GM23338 (cell line): ENCODE results near the gene TUBGCP2. TPM values are rescaled to one million over a fixed set of nuclear protein-coding genes. Genes with fewer than 3 reads are reported as not detected.

Experiments used
- ATAC-seq: fragments of 200-7000 bp; cut with Tn5 transposase; 3 replicates; pipeline ENCODE4 v1.9.1; 2020
- DNase-seq: peaks from one replicate; pipeline ENCODE4 v3.0.0-alpha.2; 2015; ENCODE audit warnings: low spot score
- H2AFZ ChIP-seq: fragments of 200-600 bp; sonication (generic); 2 replicates; pipeline ENCODE4 v1.8.0; 2016; ENCODE audit warnings: antibody characterized with exemption, mild to moderate bottlenecking, moderate library complexity
- H3F3A ChIP-seq: fragments of 200-600 bp; sonication (generic); replicated peaks from 2 replicates; pipeline ENCODE4 v1.8.0; 2017; ENCODE audit warnings: antibody characterized with exemption, mixed run types, low read depth
- H3K27ac ChIP-seq: fragments of 200-600 bp; sonication (generic); 2 replicates; pipeline ENCODE4 v1.6.1; 2016; ENCODE audit warnings: low read depth
- H3K27me3 ChIP-seq: fragments of 200-600 bp; sonication (generic); 2 replicates; pipeline ENCODE4 v1.8.0; 2016; ENCODE audit warnings: mild to moderate bottlenecking, mixed run types, moderate library complexity; ENCODE audit not compliant: insufficient read depth
- H3K36me3 ChIP-seq: fragments of 200-600 bp; sonication (generic); 2 replicates; pipeline ENCODE4 v1.8.0; 2016; ENCODE audit warnings: mild to moderate bottlenecking; ENCODE audit not compliant: insufficient read depth
- H3K4me1 ChIP-seq: fragments of 200-600 bp; sonication (generic); 2 replicates; pipeline ENCODE4 v1.8.0; 2016; ENCODE audit warnings: mild to moderate bottlenecking, moderate library complexity; ENCODE audit not compliant: insufficient read depth
- H3K4me2 ChIP-seq: fragments of 200-600 bp; sonication (generic); 2 replicates; pipeline ENCODE4 v1.7.1; 2017; ENCODE audit warnings: mixed run types
- H3K4me3 ChIP-seq: fragments of 200-600 bp; sonication (generic); 2 replicates; pipeline ENCODE4 v1.6.1; 2016; ENCODE audit warnings: mixed run types
- H3K79me2 ChIP-seq: fragments of 200-600 bp; sonication (generic); replicated peaks from 2 replicates; pipeline ENCODE4 v1.8.0; 2017; ENCODE audit warnings: mild to moderate bottlenecking; ENCODE audit not compliant: insufficient read depth
- H3K9me2 ChIP-seq: fragments of 200-600 bp; sonication (generic); 2 replicates; pipeline ENCODE4 v1.8.0; 2017; ENCODE audit not compliant: insufficient read depth
- H4K20me1 ChIP-seq: fragments of 200-600 bp; sonication (generic); replicated peaks from 2 replicates; pipeline ENCODE4 v1.8.0; 2017; ENCODE audit warnings: mild to moderate bottlenecking; ENCODE audit not compliant: insufficient read depth
- H3K27ac Mint-ChIP-seq: 2 replicates; pipeline ENCODE4 v1.8.0; 2020; ENCODE audit warnings: inconsistent platforms, mild to moderate bottlenecking, moderate library complexity, mixed read lengths
- H3K27me3 Mint-ChIP-seq: 3 replicates; pipeline ENCODE4 v1.8.0; 2022; ENCODE audit warnings: low read depth, mild to moderate bottlenecking, moderate library complexity, mixed read lengths, inconsistent platforms; ENCODE audit not compliant: insufficient read depth, poor library complexity
- H3K36me3 Mint-ChIP-seq: 3 replicates; pipeline ENCODE4 v1.8.0; 2021; ENCODE audit warnings: low read depth, mild to moderate bottlenecking, inconsistent platforms, moderate library complexity, mixed read lengths
- H3K4me1 Mint-ChIP-seq: 3 replicates; pipeline ENCODE4 v1.8.0; 2020; ENCODE audit warnings: mild to moderate bottlenecking, inconsistent platforms, mixed read lengths
- H3K4me3 Mint-ChIP-seq: 3 replicates; pipeline ENCODE4 v1.8.0; 2021; ENCODE audit warnings: moderate library complexity, mild to moderate bottlenecking, inconsistent platforms, mixed read lengths
- H3K9me3 Mint-ChIP-seq: 3 replicates; pipeline ENCODE4 v1.8.0; 2020; ENCODE audit warnings: moderate library complexity, mild to moderate bottlenecking, inconsistent platforms, mixed read lengths
- CREB1 ChIP-seq: fragments of 250-450 bp; sonication (Bioruptor Pico); IDR thresholded peaks from 2 replicates; pipeline ENCODE4 v1.5.0; 2020; ENCODE audit warnings: low read depth, mild to moderate bottlenecking, moderate library complexity
- EZH2 ChIP-seq: fragments of 200-600 bp; sonication (generic); IDR thresholded peaks from one replicate; pipeline ENCODE4 v1.8.0; 2017; ENCODE audit warnings: antibody characterized with exemption, mild to moderate bottlenecking, low read depth; ENCODE audit not compliant: unreplicated experiment
- EZH2phosphoT487 ChIP-seq: fragments of 200-600 bp; sonication (generic); IDR thresholded peaks from one replicate; pipeline ENCODE4 v1.8.1; 2018; ENCODE audit warnings: antibody characterized with exemption; ENCODE audit not compliant: unreplicated experiment
- JUNB ChIP-seq: IDR thresholded peaks from one replicate; pipeline ENCODE4 v1.6.1; 2016; ENCODE audit warnings: antibody characterized with exemption; ENCODE audit not compliant: unreplicated experiment
- STAT1 ChIP-seq: IDR thresholded peaks from one replicate; pipeline ENCODE4 v1.6.1; 2016; ENCODE audit warnings: antibody characterized with exemption; ENCODE audit not compliant: unreplicated experiment
- ZNF114 ChIP-seq: fragments of 250-450 bp; sonication (Bioruptor Pico); IDR thresholded peaks from 2 replicates; pipeline ENCODE4 v1.5.0; 2020; ENCODE audit warnings: mild to moderate bottlenecking, moderate library complexity
- ZNF331 ChIP-seq: fragments of 250-450 bp; sonication (Bioruptor Pico); IDR thresholded peaks from 2 replicates; pipeline ENCODE4 v1.5.0; 2020; ENCODE audit warnings: low read depth, mild to moderate bottlenecking, moderate library complexity
- polyA plus RNA-seq: library from polyadenylated mRNA; unstranded; fragments of >200 nt; fragmentation: Nextera tagmentation; extraction: Ambion mirVana; gene quantifications from 2 replicates; pipeline ENCODE4 v1.2.1, GENCODE V29; 2016
- total RNA-seq: library from RNA; depleted of rRNA; stranded (reverse); fragments of >200 nt; shearing (Covaris generic); gene quantifications from 2 replicates; pipeline ENCODE4 v1.2.3, GENCODE V29; 2014
- TF ChIP-seq, protein P1 (sequence below), 2 experiments: fragments of 200-600 bp in 1 of 2; sonication (generic) in 1 of 2; conservative IDR thresholded peaks; 2 replicates each; pipeline versions ENCODE4 v1.5.1 to v1.6.1; 2016 to 2017; ENCODE audit warnings: antibody characterized with exemption in 2 of 2, low read depth in 2 of 2, mild to moderate bottlenecking in 2 of 2, moderate library complexity in 1 of 2
- TF ChIP-seq, protein P2 (sequence below): IDR thresholded peaks from 2 replicates; pipeline ENCODE4 v1.6.1; 2016; ENCODE audit warnings: antibody characterized with exemption
- TF ChIP-seq, protein P3 (sequence below): IDR thresholded peaks from one replicate; pipeline ENCODE4 v1.6.1; 2018; ENCODE audit warnings: antibody characterized with exemption; ENCODE audit not compliant: unreplicated experiment
- TF ChIP-seq, protein P4 (sequence below): fragments of 250-450 bp; sonication (Bioruptor Pico); IDR thresholded peaks from 2 replicates; pipeline ENCODE4 v1.5.0; 2020; ENCODE audit warnings: mild to moderate bottlenecking, moderate library complexity

Gene TUBGCP2
- total and polyA plus RNA-seq, 2 experiments from 2014 or later = 59.6 to 67.7 TPM

DNA sequence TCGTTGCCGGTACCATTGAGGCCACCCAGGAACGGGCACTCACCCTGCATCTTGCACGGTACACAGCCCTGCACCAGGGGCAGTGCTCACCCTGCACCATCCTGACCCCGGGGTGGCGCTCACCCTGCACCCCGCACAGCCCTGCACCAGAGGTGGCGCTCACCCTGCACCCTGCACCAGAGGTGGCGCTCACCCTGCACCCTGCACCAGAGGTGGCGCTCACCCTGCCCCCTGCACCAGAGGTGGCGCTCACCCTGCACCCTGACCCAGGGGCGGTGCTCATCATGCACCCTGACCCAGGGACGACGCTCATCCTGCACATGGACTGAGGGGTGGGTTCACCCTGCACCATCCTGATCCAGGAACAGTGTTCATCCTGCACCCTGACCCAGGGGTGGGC, 6.4 kb downstream of the TUBGCP2 start (continued):
- TF ChIP-seq, protein P1, sequence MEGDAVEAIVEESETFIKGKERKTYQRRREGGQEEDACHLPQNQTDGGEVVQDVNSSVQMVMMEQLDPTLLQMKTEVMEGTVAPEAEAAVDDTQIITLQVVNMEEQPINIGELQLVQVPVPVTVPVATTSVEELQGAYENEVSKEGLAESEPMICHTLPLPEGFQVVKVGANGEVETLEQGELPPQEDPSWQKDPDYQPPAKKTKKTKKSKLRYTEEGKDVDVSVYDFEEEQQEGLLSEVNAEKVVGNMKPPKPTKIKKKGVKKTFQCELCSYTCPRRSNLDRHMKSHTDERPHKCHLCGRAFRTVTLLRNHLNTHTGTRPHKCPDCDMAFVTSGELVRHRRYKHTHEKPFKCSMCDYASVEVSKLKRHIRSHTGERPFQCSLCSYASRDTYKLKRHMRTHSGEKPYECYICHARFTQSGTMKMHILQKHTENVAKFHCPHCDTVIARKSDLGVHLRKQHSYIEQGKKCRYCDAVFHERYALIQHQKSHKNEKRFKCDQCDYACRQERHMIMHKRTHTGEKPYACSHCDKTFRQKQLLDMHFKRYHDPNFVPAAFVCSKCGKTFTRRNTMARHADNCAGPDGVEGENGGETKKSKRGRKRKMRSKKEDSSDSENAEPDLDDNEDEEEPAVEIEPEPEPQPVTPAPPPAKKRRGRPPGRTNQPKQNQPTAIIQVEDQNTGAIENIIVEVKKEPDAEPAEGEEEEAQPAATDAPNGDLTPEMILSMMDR (conservative IDR thresholded peaks at IDR 0.05; ENCODE audit: low read depth in 2 of 2) = 0 out of 4 replicates have a peak, but pooled peaks of 1 of the 2 experiments have one; percentile 17
- TF ChIP-seq JUNB (no peak), CREB1 (CRISPR knock-in tag) (no peak), EZH2 (no peak)
- TF ChIP-seq, protein P2, sequence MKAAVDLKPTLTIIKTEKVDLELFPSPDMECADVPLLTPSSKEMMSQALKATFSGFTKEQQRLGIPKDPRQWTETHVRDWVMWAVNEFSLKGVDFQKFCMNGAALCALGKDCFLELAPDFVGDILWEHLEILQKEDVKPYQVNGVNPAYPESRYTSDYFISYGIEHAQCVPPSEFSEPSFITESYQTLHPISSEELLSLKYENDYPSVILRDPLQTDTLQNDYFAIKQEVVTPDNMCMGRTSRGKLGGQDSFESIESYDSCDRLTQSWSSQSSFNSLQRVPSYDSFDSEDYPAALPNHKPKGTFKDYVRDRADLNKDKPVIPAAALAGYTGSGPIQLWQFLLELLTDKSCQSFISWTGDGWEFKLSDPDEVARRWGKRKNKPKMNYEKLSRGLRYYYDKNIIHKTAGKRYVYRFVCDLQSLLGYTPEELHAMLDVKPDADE = no peak

DNA sequence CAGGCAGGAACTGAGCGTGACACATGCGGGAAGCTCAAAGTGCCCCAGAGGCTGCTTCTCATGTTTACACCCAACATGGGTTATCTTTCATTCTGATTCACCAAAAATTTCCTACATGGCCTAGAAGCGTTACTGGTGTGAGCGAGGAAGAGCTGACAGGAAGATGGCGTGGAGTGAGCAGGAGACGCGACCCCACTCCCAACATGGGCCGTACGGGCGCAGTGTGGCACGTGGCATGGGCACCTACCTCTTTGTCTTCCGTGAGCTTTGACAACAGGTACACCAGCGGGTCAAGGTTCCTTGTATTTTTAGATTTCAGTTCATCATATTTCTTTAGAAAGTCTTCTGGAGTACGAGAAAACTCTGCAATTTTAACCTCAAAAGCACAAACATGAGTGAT, 8.9 kb downstream of the TUBGCP2 start:
- Histone ChIP-seq H3K4me2 (no peak overlapping the region), H2AFZ (no peak overlapping the region), H3K9me2 (no peaks in the 10 kb centered on the region), H3K4me1 (no peaks in the 10 kb centered on the region), H3K27ac (no peak overlapping the region), H3K4me3 (no peak overlapping the region), H4K20me1 (peaks cover 11% of the 10 kb centered on the region), H3K27me3 (no peaks in the 10 kb centered on the region), H3K79me2 (peaks cover 15% of the 10 kb centered on the region), H3F3A (no peaks in the 10 kb centered on the region; the same call in 1 of the 2 replicates), H3K36me3 (peaks cover 17% of the 10 kb centered on the region)
- Mint-ChIP-seq H3K27me3 (peaks cover 2% of the 10 kb centered on the region), H3K36me3 (peaks cover 59% of the 10 kb centered on the region), H3K9me3 (no peaks in the 10 kb centered on the region), H3K4me1 (no peaks in the 10 kb centered on the region), H3K27ac (no peak overlapping the region), H3K4me3 (no peak overlapping the region)
- DNase-seq = no peak
- ATAC-seq = no peak
- TF ChIP-seq, protein P3, sequence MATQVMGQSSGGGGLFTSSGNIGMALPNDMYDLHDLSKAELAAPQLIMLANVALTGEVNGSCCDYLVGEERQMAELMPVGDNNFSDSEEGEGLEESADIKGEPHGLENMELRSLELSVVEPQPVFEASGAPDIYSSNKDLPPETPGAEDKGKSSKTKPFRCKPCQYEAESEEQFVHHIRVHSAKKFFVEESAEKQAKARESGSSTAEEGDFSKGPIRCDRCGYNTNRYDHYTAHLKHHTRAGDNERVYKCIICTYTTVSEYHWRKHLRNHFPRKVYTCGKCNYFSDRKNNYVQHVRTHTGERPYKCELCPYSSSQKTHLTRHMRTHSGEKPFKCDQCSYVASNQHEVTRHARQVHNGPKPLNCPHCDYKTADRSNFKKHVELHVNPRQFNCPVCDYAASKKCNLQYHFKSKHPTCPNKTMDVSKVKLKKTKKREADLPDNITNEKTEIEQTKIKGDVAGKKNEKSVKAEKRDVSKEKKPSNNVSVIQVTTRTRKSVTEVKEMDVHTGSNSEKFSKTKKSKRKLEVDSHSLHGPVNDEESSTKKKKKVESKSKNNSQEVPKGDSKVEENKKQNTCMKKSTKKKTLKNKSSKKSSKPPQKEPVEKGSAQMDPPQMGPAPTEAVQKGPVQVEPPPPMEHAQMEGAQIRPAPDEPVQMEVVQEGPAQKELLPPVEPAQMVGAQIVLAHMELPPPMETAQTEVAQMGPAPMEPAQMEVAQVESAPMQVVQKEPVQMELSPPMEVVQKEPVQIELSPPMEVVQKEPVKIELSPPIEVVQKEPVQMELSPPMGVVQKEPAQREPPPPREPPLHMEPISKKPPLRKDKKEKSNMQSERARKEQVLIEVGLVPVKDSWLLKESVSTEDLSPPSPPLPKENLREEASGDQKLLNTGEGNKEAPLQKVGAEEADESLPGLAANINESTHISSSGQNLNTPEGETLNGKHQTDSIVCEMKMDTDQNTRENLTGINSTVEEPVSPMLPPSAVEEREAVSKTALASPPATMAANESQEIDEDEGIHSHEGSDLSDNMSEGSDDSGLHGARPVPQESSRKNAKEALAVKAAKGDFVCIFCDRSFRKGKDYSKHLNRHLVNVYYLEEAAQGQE = no peak
- no peak for TF ChIP-seq EZH2phosphoT487
- TF ChIP-seq CREB1 (CRISPR knock-in tag) = no peak
- TF ChIP-seq ZNF114 = no peak
- TF ChIP-seq ZNF331 (CRISPR knock-in tag) = no peak
- TF ChIP-seq, protein P2 = no peak
- TF ChIP-seq, protein P4, sequence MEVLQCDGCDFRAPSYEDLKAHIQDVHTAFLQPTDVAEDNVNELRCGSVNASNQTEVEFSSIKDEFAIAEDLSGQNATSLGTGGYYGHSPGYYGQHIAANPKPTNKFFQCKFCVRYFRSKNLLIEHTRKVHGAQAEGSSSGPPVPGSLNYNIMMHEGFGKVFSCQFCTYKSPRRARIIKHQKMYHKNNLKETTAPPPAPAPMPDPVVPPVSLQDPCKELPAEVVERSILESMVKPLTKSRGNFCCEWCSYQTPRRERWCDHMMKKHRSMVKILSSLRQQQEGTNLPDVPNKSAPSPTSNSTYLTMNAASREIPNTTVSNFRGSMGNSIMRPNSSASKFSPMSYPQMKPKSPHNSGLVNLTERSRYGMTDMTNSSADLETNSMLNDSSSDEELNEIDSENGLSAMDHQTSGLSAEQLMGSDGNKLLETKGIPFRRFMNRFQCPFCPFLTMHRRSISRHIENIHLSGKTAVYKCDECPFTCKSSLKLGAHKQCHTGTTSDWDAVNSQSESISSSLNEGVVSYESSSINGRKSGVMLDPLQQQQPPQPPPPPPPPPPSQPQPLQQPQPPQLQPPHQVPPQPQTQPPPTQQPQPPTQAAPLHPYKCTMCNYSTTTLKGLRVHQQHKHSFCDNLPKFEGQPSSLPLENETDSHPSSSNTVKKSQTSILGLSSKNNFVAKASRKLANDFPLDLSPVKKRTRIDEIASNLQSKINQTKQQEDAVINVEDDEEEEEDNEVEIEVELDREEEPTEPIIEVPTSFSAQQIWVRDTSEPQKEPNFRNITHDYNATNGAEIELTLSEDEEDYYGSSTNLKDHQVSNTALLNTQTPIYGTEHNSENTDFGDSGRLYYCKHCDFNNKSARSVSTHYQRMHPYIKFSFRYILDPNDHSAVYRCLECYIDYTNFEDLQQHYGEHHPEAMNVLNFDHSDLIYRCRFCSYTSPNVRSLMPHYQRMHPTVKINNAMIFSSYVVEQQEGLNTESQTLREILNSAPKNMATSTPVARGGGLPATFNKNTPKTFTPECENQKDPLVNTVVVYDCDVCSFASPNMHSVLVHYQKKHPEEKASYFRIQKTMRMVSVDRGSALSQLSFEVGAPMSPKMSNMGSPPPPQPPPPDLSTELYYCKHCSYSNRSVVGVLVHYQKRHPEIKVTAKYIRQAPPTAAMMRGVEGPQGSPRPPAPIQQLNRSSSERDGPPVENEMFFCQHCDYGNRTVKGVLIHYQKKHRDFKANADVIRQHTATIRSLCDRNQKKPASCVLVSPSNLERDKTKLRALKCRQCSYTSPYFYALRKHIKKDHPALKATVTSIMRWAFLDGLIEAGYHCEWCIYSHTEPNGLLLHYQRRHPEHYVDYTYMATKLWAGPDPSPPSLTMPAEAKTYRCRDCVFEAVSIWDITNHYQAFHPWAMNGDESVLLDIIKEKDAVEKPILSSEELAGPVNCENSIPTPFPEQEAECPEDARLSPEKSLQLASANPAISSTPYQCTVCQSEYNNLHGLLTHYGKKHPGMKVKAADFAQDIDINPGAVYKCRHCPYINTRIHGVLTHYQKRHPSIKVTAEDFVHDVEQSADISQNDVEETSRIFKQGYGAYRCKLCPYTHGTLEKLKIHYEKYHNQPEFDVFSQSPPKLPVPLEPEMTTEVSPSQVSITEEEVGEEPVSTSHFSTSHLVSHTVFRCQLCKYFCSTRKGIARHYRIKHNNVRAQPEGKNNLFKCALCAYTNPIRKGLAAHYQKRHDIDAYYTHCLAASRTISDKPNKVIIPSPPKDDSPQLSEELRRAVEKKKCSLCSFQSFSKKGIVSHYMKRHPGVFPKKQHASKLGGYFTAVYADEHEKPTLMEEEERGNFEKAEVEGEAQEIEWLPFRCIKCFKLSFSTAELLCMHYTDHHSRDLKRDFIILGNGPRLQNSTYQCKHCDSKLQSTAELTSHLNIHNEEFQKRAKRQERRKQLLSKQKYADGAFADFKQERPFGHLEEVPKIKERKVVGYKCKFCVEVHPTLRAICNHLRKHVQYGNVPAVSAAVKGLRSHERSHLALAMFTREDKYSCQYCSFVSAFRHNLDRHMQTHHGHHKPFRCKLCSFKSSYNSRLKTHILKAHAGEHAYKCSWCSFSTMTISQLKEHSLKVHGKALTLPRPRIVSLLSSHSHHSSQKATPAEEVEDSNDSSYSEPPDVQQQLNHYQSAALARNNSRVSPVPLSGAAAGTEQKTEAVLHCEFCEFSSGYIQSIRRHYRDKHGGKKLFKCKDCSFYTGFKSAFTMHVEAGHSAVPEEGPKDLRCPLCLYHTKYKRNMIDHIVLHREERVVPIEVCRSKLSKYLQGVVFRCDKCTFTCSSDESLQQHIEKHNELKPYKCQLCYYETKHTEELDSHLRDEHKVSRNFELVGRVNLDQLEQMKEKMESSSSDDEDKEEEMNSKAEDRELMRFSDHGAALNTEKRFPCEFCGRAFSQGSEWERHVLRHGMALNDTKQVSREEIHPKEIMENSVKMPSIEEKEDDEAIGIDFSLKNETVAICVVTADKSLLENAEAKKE (CRISPR knock-in tag) = no peak
- TF ChIP-seq STAT1 = no peak
- TF ChIP-seq JUNB = no peak
